CD4-positive, alpha-beta T cell treated with Interleukin-17A for 4 hours (primary cell): ENCODE results near the gene CPED1.

Source experiments
- DNase-seq: peaks from one replicate; pipeline ENCODE4 v3.0.0-alpha.2; 2020; ENCODE audit warnings: mixed read lengths

The CPED1 gene

GRCh38 chr7:121331574-121331973 is 343.1 kb downstream of the CPED1 start:
- no peak for DNase-seq

GRCh38 chr7:121334376-121334775 is 345.9 kb downstream of the CPED1 start:
- DNase-seq = no peak

GRCh38 chr7:121334875-121335648 is 346.6 kb downstream of the CPED1 start:
- DNase-seq = no peak

GRCh38 chr7:121336579-121336978 is 348.1 kb downstream of the CPED1 start:
- DNase-seq = no peak

GRCh38 chr7:121337398-121337797 is 348.9 kb downstream of the CPED1 start:
- DNase-seq = no peak

GRCh38 chr7:121339082-121339481 is 350.6 kb downstream of the CPED1 start:
- DNase-seq = no peak

- no peak for DNase-seq
Measured at GRCh38 chr7:121341933-121342332, 353.4 kb downstream of the CPED1 start.

- no peak for DNase-seq
Measured at GRCh38 chr7:121342631-121343030, 354.1 kb downstream of the CPED1 start.

GRCh38 chr7:121343302-121343701 is 354.8 kb downstream of the CPED1 start:
- DNase-seq = no peak

GRCh38 chr7:121344093-121344492 is 355.6 kb downstream of the CPED1 start:
- DNase-seq = no peak

GRCh38 chr7:121344497-121344896 is 356.0 kb downstream of the CPED1 start:
- no peak for DNase-seq
